Metanephros (tissue), 1 donor: Measurements from ENCODE around the gene PLPP4. TPM values are rescaled to one million over a fixed set of nuclear protein-coding genes. Genes with fewer than 3 reads are reported as not detected.

Experiments
- total RNA-seq: library from RNA; depleted of rRNA; stranded (reverse); fragments of >200 nt; gene quantifications from one replicate; pipeline ENCODE4 v1.2.3, GENCODE V29; 2014

PLPP4 gene
- total RNA-seq = 5.2 TPM

DNA sequence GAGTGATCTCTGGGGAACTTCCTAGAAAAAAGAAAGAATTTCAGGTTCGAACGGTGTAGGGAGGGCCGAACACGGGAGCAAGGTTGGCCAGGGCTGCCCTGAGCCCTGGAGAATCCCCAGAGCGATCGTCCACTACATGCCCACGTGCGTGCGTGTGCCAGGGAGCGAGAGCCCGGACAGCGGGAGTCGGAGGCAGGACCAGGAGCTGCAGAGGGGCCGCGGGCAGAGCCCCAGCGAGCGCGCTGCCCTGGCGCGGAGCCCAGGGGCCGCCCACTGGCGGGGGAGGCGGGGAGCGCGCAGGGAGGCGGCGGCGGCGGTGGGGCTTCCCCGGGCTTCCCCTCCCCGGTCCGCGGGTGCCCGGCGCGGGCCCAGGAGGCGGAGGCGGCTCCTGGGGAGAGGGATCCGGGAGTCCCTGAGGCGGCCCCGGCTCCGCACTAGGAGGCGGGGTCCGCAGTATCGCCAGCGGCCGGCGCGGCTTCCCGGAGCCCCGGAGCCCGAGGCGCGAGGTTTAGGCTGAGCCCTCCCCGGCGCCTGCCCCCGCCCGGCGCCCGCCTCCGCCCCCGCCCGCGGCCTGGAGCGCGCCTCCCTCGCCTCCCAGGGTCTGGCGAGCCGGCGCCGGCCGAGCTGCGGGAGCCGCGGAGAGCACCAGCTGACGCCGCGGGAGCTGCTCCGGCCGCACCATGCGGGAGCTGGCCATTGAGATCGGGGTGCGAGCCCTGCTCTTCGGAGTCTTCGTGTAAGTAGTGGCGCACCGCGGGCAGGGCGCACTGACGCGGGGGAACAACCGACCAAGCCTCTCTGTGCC lies at the start of gene PLPP4:
Gene PLPP4, plus strand, starts transcription at position 602 of the 805 bp plus-strand sequence. Its CDS starts 79 bp downstream, at position 681.

